ENCODE measurements around the gene TIE1. TPM values are rescaled to one million over a fixed set of nuclear protein-coding genes. Genes with fewer than 3 reads are reported as not detected.
A peak's percentile ranks its signal among the peaks of the same experiment; 100 is the strongest.

The TIE1 gene
- total RNA-seq, 6 experiments from 2014 or later = 5.8 to 12.2 (median 8.0) TPM

- intact Hi-C loops (cut with DNase I) = no loop called here
- no peak for TF ChIP-seq CTCF (IDR thresholded peaks at IDR 0.05)
- WGBS (ENCODE audit: insufficient coverage, low coverage, low lambda C conversion rate, missing lambda C conversion rate) = 70% methylated on average over 5 of the region's 9 CpGs
- H3K27me3 ChIP-seq = no peaks in the 10 kb centered on the region
- H3K36me3 ChIP-seq = no peaks in the 10 kb centered on the region
- H3K9me3 ChIP-seq = no peaks in the 10 kb centered on the region
- ATAC-seq = no peak
- H3K27ac ChIP-seq = no peak overlapping the region
- H3K4me1 ChIP-seq = peaks cover 0 to 9% (median 3%) of the 10 kb centered on the region in 4 donors
- DNase-seq = peak in 1 of 3 donors; percentile 27
- no peak overlapping the region for H3K4me3 ChIP-seq
Measured at GRCh38 chr1:43288058-43288784, 12.6 kb upstream of the TIE1 start.

GRCh38 chr1:43288785-43289706 lies 11.7 kb upstream of the TIE1 start:
- H3K27ac ChIP-seq = no peak overlapping the region
- ATAC-seq (no peak), DNase-seq (peak in 1 of 3 donors; percentile 27)
- intact Hi-C loops (cut with DNase I) = no loop called here
- H3K36me3 ChIP-seq = no peaks in the 10 kb centered on the region
- no peak overlapping the region for H3K4me3 ChIP-seq
- WGBS (ENCODE audit: insufficient coverage, low coverage, low lambda C conversion rate, missing lambda C conversion rate) = 58% methylated on average over 10 of the region's 12 CpGs
- H3K27me3 ChIP-seq = no peaks in the 10 kb centered on the region
- TF ChIP-seq POLR2A (IDR thresholded peaks at IDR 0.05) (no peak), CTCF (IDR thresholded peaks at IDR 0.05) (no peak)
- H3K4me1 ChIP-seq = peaks cover 0 to 9% (median 3%) of the 10 kb centered on the region in 4 donors
- no peaks in the 10 kb centered on the region for H3K9me3 ChIP-seq

GRCh38 chr1:43292216-43292615 lies 8.6 kb upstream of the TIE1 start:
- Histone ChIP-seq H3K36me3 (no peaks in the 10 kb centered on the region), H3K27ac (no peak overlapping the region), H3K4me1 (peaks cover 0 to 8% (median 4%) of the 10 kb centered on the region in 4 donors), H3K9me3 (no peaks in the 10 kb centered on the region), H3K4me3 (no peak overlapping the region), H3K27me3 (no peaks in the 10 kb centered on the region)
- no peak for ATAC-seq
- DNase-seq = no peak
- intact Hi-C loops (cut with DNase I) = no loop called here
- TF ChIP-seq CTCF (IDR thresholded peaks at IDR 0.05) (no peak), POLR2A (IDR thresholded peaks at IDR 0.05) (no peak)
- 67% methylated on average over 5 of the region's 7 CpGs for WGBS (ENCODE audit: insufficient coverage, low coverage, low lambda C conversion rate, missing lambda C conversion rate)

GRCh38 chr1:43292679-43293078 lies 8.1 kb upstream of the TIE1 start:
- Histone ChIP-seq H3K4me1 (peaks cover 0 to 8% (median 4%) of the 10 kb centered on the region in 4 donors), H3K36me3 (no peaks in the 10 kb centered on the region), H3K27me3 (no peaks in the 10 kb centered on the region), H3K27ac (no peak overlapping the region), H3K4me3 (no peak overlapping the region), H3K9me3 (no peaks in the 10 kb centered on the region)
- no peak for DNase-seq
- intact Hi-C loops (cut with DNase I) = no loop called here
- 94% methylated on average over 3 of the region's 5 CpGs for WGBS (ENCODE audit: insufficient coverage, low coverage, low lambda C conversion rate, missing lambda C conversion rate)
- ATAC-seq = no peak
- no peak for TF ChIP-seq POLR2A (IDR thresholded peaks at IDR 0.05)
- no peak for TF ChIP-seq CTCF (IDR thresholded peaks at IDR 0.05)

All from right lobe of liver (tissue), 6 donors.